ENCODE measurements around the gene PRSS33. TPM values are rescaled to one million over a fixed set of nuclear protein-coding genes. Genes with fewer than 3 reads are reported as not detected.

Gene PRSS33
- total and polyA plus RNA-seq, 2 donors from 2014 or later: not detected

DNA sequence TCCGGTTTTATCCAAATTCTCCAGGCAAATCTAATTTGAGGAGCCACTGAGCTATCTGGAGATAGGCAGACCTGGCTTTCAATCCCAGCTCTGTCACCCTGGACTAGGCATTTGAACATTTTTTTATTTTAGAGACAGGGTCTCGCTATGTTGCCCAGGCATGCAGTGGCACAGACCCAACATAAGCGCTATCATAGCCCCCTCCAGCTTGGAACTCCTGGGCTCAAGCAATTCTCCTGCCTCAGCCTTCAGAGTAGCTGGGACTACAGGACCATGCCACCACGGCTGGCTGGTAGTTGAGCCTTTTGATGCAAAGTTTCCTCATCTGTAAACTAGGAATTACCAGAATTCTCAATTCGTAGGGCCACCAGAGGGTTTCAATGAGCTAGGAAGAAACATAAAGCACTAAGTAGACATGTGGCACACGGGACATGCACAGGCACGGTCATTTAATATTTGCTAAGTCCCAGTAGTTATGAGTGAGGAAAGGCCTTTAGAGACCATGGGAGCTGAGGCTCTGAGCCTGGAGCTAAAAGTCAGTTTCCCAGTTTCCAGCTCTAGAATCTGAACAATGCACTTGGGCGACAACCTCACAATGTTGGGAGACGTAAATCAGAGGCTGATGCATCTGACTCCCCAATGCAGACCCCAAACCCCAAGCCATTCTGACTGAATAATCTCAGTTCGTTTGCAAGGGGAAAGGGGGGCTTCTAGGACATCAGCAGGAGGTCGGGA, 11.4 kb downstream of the PRSS33 start:
- FAIRE-seq (no peak), DNase-seq (peak in 1 of 5 donors; percentile 18)
- Histone ChIP-seq H3K9ac (ENCODE audit: low read length in 3 of 3) (peak overlapping the region; percentile 27 to 80 (median 68)), H3K36me3 (ENCODE audit: control insufficient read depth in 2 of 3, insufficient read depth in 3 of 3, low read length in 3 of 3) (peaks cover 0 to 17% (median 9%) of the 10 kb centered on the region in 3 donors), H3K4me3 (ENCODE audit: low read length in 3 of 3) (peak overlapping the region; percentile 78 to 86 (median 86)), H3K27me3 (ENCODE audit: control insufficient read depth, insufficient read depth, low read length) (no peaks in the 10 kb centered on the region), H3K9me3 (ENCODE audit: control insufficient read depth in 2 of 3, insufficient read depth in 1 of 3, low read length in 3 of 3) (no peaks in the 10 kb centered on the region), H3K4me1 (ENCODE audit: control insufficient read depth in 2 of 3, insufficient read depth in 2 of 3, low read depth in 1 of 3, low read length in 3 of 3) (peaks cover 0 to 23% (median 7%) of the 10 kb centered on the region in 3 donors), H3K27ac (ENCODE audit: low read depth in 2 of 2, low read length in 2 of 2) (no peak overlapping the region)
- TF ChIP-seq, protein P1, sequence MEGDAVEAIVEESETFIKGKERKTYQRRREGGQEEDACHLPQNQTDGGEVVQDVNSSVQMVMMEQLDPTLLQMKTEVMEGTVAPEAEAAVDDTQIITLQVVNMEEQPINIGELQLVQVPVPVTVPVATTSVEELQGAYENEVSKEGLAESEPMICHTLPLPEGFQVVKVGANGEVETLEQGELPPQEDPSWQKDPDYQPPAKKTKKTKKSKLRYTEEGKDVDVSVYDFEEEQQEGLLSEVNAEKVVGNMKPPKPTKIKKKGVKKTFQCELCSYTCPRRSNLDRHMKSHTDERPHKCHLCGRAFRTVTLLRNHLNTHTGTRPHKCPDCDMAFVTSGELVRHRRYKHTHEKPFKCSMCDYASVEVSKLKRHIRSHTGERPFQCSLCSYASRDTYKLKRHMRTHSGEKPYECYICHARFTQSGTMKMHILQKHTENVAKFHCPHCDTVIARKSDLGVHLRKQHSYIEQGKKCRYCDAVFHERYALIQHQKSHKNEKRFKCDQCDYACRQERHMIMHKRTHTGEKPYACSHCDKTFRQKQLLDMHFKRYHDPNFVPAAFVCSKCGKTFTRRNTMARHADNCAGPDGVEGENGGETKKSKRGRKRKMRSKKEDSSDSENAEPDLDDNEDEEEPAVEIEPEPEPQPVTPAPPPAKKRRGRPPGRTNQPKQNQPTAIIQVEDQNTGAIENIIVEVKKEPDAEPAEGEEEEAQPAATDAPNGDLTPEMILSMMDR (IDR thresholded peaks at IDR 0.05; ENCODE audit: borderline replicate concordance, extremely low read depth, insufficient read depth): no peak
- intact Hi-C loops (cut with DNase I): no loop called here

DNA sequence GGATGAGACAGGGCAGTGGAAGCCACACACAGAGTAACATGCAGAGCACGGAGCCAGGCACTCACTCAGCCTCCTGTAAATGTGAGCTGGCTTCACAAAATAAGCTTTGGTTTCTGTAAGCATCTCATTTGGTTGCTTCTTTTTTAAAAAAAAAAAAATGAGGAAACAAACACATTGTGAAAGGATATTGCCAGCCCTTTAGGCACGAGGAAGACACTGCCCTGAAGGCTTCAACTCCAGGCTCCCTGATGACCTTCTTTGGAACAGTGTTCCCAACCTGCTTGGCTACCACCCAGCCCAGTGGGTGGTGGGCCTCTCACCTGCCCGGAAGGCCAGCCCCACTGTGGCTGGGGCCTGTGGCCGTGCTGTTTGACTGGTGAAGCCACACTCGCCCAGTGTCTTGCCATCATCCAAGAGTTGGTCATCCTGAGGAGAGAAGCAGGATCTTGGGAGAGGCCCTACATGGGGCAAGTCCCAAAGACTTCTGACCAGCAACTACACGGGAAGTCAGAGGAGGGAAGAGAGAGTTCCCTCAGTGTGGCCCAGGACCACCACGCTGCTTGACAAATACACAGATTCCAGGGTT, 12.1 kb downstream of the PRSS33 start:
- peaks cover 0 to 23% (median 7%) of the 10 kb centered on the region in 3 donors for H3K4me1 ChIP-seq (ENCODE audit: control insufficient read depth in 2 of 3, insufficient read depth in 2 of 3, low read depth in 1 of 3, low read length in 3 of 3)
- peaks cover 0 to 24% (median 15%) of the 10 kb centered on the region in 3 donors for H3K36me3 ChIP-seq (ENCODE audit: control insufficient read depth in 2 of 3, insufficient read depth in 3 of 3, low read length in 3 of 3)
- no peak for FAIRE-seq

DNA sequence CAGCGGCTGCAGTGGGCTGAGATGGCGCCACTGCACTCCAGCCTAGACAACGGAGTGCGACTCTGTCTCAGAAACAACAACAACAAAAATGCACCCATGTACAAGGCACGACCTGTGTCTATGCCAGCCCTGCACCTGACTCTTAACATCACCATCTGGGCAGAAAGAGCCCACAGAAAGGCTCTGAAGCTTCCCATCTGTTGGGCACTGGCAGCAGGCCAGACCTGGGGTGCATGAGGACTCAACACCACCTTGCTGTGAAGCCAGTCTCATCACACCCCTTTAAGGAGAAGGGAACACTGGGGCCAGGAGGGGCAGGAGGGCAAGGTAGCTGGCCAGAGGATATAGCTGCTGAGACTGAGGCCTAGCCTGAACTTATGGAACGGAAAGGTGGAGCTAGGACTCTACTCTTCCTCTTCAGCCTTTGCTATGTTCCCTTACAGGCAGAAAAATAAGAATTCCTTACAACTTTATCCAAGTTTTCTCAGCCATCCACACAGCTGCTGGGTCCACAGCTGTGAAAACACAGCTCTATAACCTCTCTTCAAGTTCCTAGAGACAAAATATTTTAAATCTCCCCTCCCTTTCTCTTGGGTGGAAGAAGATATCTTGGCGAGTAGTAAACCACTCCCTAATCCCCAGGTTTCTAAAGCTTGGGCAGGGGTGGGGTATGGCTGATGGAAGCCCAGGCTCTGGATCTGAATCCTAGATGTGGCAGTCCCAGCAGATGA, 13.0 kb downstream of the PRSS33 start:
- no peaks in the 10 kb centered on the region for H3K9me3 ChIP-seq (ENCODE audit: control insufficient read depth in 2 of 3, insufficient read depth in 1 of 3, low read length in 3 of 3)
- peaks cover 0 to 33% (median 21%) of the 10 kb centered on the region in 3 donors for H3K36me3 ChIP-seq (ENCODE audit: control insufficient read depth in 2 of 3, insufficient read depth in 3 of 3, low read length in 3 of 3)
- H3K4me1 ChIP-seq (ENCODE audit: control insufficient read depth in 2 of 3, insufficient read depth in 2 of 3, low read depth in 1 of 3, low read length in 3 of 3): peaks cover 0 to 22% (median 7%) of the 10 kb centered on the region in 3 donors
- intact Hi-C loops (cut with DNase I): no loop called here
- FAIRE-seq (no peak), DNase-seq (peak in 1 of 5 donors; percentile 24)
- no peak overlapping the region for H3K9ac ChIP-seq (ENCODE audit: low read length in 3 of 3)
- TF ChIP-seq, protein P1 (IDR thresholded peaks at IDR 0.05; ENCODE audit: borderline replicate concordance, extremely low read depth, insufficient read depth): no peak
- H3K4me3 ChIP-seq (ENCODE audit: low read length in 3 of 3): no peak overlapping the region
- no peaks in the 10 kb centered on the region for H3K27me3 ChIP-seq (ENCODE audit: control insufficient read depth, insufficient read depth, low read length)
- H3K27ac ChIP-seq (ENCODE audit: low read depth in 2 of 2, low read length in 2 of 2): no peak overlapping the region

More for the DNA sequence above, 12.1 kb downstream of the PRSS33 start:
- no peak overlapping the region for H3K4me3 ChIP-seq (ENCODE audit: low read length in 3 of 3)
- no peaks in the 10 kb centered on the region for H3K27me3 ChIP-seq (ENCODE audit: control insufficient read depth, insufficient read depth, low read length)
- H3K9ac ChIP-seq (ENCODE audit: low read length in 3 of 3): no peak overlapping the region
- TF ChIP-seq, protein P1 (IDR thresholded peaks at IDR 0.05; ENCODE audit: borderline replicate concordance, extremely low read depth, insufficient read depth): no peak
- no peak overlapping the region for H3K27ac ChIP-seq (ENCODE audit: low read depth in 2 of 2, low read length in 2 of 2)
- intact Hi-C loops (cut with DNase I): no loop called here
- peak in 1 of 5 donors; percentile 25 for DNase-seq
- no peaks in the 10 kb centered on the region for H3K9me3 ChIP-seq (ENCODE audit: control insufficient read depth in 2 of 3, insufficient read depth in 1 of 3, low read length in 3 of 3)
